Measurements from ENCODE around the gene VGLL1.

The VGLL1 gene

DNA sequence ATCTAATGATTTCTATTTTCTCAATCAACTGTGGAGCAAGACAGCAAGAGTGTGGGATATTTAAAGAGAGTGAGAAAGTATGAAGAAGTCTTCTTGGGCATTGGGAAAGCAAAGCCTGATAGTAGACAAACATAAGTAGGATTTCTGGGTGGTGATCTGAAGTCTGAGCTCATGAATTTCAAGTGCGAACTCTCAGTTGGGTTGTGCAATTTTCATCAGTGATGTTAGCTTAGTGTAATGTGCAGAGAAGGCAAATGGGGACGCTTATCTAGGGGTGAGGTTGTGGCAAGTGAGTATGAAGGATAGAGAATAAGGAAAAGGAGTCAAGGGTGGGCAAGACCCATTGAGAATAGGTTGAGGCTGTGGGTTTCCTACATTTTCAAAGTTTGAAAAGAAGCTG, 23.7 kb downstream of the VGLL1 start:
- no peak overlapping the region for H3K27ac ChIP-seq
- TF ChIP-seq, protein P1, sequence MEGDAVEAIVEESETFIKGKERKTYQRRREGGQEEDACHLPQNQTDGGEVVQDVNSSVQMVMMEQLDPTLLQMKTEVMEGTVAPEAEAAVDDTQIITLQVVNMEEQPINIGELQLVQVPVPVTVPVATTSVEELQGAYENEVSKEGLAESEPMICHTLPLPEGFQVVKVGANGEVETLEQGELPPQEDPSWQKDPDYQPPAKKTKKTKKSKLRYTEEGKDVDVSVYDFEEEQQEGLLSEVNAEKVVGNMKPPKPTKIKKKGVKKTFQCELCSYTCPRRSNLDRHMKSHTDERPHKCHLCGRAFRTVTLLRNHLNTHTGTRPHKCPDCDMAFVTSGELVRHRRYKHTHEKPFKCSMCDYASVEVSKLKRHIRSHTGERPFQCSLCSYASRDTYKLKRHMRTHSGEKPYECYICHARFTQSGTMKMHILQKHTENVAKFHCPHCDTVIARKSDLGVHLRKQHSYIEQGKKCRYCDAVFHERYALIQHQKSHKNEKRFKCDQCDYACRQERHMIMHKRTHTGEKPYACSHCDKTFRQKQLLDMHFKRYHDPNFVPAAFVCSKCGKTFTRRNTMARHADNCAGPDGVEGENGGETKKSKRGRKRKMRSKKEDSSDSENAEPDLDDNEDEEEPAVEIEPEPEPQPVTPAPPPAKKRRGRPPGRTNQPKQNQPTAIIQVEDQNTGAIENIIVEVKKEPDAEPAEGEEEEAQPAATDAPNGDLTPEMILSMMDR (conservative IDR thresholded peaks at IDR 0.05) = no peak

DNA sequence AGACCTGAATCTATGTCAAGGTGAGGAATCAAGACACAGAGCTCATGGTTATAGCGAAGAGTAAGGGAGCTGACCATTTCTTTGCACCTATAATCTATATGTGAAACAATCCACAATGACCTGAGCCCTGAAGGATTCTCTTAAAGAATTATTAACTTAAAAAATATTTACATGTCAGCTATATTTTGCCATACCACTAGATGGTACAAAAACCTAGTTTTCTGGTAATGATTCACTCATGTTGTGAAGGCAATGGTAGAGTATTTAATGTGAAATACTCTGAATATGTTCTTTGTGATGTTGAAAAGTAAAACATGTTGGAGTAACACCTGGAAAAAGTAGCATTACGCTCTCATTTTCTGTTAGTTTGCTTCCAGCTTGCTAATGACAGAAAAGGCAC, 40.0 kb downstream of the VGLL1 start:
- H3K27ac ChIP-seq = no peak overlapping the region
- TF ChIP-seq, protein P1 (conservative IDR thresholded peaks at IDR 0.05) = no peak

DNA sequence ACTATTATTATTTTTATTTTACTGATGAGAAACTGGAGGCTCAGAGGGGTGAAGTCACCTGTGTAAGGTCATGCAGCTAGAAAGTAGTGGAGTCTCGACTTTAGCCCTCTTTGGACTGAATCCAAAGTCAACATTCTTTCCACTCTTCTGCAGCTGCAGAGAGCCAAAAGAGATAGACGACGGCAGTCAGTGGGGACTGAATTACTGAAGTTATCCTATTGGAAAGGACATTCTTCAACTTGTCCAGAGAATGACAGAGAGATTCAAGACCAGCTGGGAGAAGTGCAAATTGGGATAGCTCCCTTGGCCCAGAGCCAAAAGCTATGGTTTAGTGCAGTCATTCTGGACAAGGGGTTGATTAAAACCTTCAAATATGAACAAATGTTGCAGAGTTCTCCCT, 42.5 kb downstream of the VGLL1 start:
- no peak overlapping the region for H3K27ac ChIP-seq
- TF ChIP-seq, protein P1 (conservative IDR thresholded peaks at IDR 0.05) = no peak

DNA sequence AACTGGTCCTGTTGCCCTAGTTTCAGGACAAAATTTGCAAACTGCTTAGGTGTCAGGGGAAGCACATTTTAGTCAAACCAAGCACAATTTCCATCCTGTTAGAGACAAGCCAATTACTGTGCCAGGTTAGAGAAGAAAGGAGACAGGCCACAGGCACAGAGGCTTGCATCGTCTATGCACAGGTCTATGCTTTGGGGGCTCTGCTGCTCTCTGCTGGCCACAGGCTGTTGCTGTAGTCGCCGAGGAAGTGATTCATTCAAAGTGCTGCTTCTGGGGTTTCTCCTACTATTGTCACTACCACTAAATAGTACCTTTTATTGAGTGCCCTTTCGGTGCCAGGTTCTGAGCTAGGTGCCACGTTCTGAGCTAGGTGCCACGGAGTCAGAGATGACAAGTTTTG, 45.5 kb downstream of the VGLL1 start:
- H3K27ac ChIP-seq = no peak overlapping the region
- TF ChIP-seq, protein P1 (conservative IDR thresholded peaks at IDR 0.05) = peak; percentile 84

DNA sequence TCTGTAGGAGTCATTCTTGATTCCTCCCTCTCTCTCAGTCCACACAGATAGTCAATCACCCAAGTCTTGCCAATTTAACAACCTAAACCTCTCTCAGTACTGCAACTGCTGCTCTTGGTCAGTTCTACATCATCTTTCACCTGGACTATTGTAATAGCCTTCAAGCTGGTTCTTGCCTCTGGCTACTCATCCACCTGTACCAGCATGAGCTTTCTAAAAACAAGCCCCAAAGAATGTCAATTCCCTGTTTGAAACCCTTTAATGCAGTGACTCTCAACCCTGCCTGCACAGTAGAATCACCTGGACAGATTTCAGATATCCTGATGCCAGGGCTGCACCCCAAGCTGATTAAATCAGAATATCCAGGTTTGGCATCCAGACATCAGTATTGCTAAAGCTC, 48.3 kb downstream of the VGLL1 start:
- H3K27ac ChIP-seq = no peak overlapping the region
- TF ChIP-seq, protein P1 (conservative IDR thresholded peaks at IDR 0.05) = no peak

DNA sequence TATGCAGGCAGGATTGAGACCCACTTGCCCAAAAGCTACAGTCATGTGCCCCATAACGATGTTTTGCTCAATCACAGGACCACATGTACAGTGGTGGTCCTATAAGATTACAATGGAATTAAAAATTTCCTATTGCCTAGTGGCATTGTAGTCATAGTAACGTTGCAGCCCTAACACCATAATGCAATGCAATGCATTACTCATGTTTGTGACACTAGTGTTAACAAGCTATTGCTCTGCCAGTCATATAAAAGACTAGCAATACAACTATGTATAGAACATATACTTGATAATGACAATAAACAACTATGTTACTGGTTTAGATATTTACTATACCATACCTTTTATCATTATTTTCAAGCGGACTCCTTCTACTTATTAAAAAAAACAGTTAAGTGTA, 50.6 kb downstream of the VGLL1 start:
- TF ChIP-seq, protein P1 (conservative IDR thresholded peaks at IDR 0.05) = no peak

DNA sequence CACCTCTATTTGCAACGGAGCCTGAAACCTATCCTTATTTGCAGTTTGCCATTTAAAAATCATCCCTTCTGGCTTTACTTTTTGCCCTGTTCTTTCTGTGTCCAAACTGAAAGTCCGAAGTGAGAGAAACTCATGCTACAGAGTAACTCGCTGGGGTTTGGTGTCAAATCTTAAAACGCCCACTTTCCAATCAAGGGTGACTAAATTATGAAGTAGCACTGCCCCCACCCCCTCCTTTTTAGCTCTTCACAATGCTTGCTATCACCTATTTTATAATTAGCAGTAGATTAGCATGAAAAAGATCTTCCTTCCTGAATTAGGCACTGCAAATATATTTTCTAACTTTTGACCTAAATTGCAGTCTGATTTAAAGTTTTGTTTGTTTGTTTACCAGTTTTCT, 52.5 kb downstream of the VGLL1 start:
- no peak overlapping the region for H3K27ac ChIP-seq
- TF ChIP-seq, protein P1 (conservative IDR thresholded peaks at IDR 0.05) = no peak

More for the DNA sequence above, 50.6 kb downstream of the VGLL1 start:
- no peak overlapping the region for H3K27ac ChIP-seq

DNA sequence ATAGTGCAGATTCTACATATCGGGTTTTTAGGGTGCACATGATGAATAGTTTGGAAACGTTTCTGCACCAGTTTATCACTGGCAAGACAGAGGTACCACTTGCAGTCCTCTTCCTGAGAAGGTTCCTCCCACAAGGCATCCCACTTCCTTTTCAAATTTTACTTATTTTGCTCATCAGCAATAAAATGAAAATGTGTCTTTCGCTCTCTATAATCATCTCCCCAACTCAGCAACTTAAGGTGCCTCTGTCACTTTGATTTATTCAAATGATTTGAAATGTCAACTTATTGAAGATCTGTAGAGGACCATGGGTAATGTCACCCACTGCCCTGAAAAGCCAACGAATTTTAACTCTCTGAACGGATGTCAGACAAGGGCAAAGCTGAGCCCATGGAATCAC, 53.2 kb downstream of the VGLL1 start:
- TF ChIP-seq, protein P1 (conservative IDR thresholded peaks at IDR 0.05) = no peak
- no peak overlapping the region for H3K27ac ChIP-seq

Measured in VCaP (cell line).